ENCODE results near the gene CFAP299. TPM values are rescaled to one million over a fixed set of nuclear protein-coding genes. Genes with fewer than 3 reads are reported as not detected.
A peak's percentile ranks its signal among the peaks of the same experiment; 100 is the strongest.

Gene CFAP299
- total and polyA plus RNA-seq, 9 of the 15 experiments (the other 6 are each of a cell fraction or from before 2014, with no cell fraction given) = 0.09 to 3.0 (median 0.76) TPM

DNA sequence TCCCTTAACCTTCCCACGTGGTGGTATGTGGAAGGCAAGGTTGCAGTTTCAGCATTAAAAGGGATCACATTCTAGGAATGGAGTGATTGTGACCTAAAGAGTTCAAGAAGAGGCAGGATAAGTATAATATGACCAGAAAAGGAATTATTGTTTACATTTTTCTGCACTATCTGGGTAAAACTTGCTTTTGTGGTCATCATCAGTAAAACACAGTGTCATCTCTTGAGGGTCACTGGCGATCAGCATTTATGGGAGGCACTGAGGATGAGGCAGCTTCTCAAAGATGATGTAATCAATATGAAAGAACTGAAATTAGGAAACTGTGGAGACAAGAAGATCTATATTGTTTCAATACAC is 88.7 kb downstream of the CFAP299 start (continued):
- TF ChIP-seq, protein P1, sequence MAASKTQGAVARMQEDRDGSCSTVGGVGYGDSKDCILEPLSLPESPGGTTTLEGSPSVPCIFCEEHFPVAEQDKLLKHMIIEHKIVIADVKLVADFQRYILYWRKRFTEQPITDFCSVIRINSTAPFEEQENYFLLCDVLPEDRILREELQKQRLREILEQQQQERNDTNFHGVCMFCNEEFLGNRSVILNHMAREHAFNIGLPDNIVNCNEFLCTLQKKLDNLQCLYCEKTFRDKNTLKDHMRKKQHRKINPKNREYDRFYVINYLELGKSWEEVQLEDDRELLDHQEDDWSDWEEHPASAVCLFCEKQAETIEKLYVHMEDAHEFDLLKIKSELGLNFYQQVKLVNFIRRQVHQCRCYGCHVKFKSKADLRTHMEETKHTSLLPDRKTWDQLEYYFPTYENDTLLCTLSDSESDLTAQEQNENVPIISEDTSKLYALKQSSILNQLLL (CRISPR knock-in tag; IDR thresholded peaks at IDR 0.05; ENCODE audit: borderline replicate concordance) = no peak
- TF ChIP-seq, protein P2, sequence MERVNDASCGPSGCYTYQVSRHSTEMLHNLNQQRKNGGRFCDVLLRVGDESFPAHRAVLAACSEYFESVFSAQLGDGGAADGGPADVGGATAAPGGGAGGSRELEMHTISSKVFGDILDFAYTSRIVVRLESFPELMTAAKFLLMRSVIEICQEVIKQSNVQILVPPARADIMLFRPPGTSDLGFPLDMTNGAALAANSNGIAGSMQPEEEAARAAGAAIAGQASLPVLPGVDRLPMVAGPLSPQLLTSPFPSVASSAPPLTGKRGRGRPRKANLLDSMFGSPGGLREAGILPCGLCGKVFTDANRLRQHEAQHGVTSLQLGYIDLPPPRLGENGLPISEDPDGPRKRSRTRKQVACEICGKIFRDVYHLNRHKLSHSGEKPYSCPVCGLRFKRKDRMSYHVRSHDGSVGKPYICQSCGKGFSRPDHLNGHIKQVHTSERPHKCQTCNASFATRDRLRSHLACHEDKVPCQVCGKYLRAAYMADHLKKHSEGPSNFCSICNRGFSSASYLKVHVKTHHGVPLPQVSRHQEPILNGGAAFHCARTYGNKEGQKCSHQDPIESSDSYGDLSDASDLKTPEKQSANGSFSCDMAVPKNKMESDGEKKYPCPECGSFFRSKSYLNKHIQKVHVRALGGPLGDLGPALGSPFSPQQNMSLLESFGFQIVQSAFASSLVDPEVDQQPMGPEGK (CRISPR knock-in tag; IDR thresholded peaks at IDR 0.05; ENCODE audit: borderline replicate concordance) = no peak
- TF ChIP-seq TAF1 (IDR thresholded peaks at IDR 0.05; ENCODE audit: control insufficient read depth, extremely low read depth, insufficient read depth, low read length, severe bottlenecking) (no peak), MTA1 (IDR thresholded peaks at IDR 0.05; ENCODE audit: borderline replicate concordance) (no peak), STAG1 (CRISPR knock-in tag; IDR thresholded peaks at IDR 0.05; ENCODE audit: borderline replicate concordance) (no peak), CTBP1 (IDR thresholded peaks at IDR 0.05; ENCODE audit: borderline replicate concordance) (peak; percentile 59; the same call in 1 of the 2 replicates), FUS (optimal IDR thresholded peaks at IDR 0.05; ENCODE audit: low read depth, low read length) (no peak), IFI16 (CRISPR knock-in tag; IDR thresholded peaks at IDR 0.05) (no peak), SREBF2 (CRISPR knock-in tag; IDR thresholded peaks at IDR 0.05) (no peak), GATAD2A (IDR thresholded peaks at IDR 0.05) (no peak), SLC30A9 (CRISPR knock-in tag; IDR thresholded peaks at IDR 0.05) (no peak), ZNF696 (CRISPR knock-in tag; conservative IDR thresholded peaks at IDR 0.05) (no peak), GTF2F1 (IDR thresholded peaks at IDR 0.05; ENCODE audit: low read depth, low read length) (no peak), ZNF41 (CRISPR knock-in tag; conservative IDR thresholded peaks at IDR 0.05) (no peak), FOXA1 (IDR thresholded peaks at IDR 0.05; ENCODE audit: borderline replicate concordance) (no peak), NFYB (IDR thresholded peaks at IDR 0.05; ENCODE audit: extremely low read depth, insufficient read length) (no peak), GABPB1 (CRISPR knock-in tag; IDR thresholded peaks at IDR 0.05) (no peak), BRCA1 (IDR thresholded peaks at IDR 0.05) (no peak), BRCA1 (CRISPR knock-in tag; IDR thresholded peaks at IDR 0.05) (no peak), CCAR2 (IDR thresholded peaks at IDR 0.05; ENCODE audit: low read depth, low read length) (no peak), BRD4 (IDR thresholded peaks at IDR 0.05) (no peak), HDAC3 (IDR thresholded peaks at IDR 0.05; ENCODE audit: borderline replicate concordance, partially characterized antibody) (peak; percentile 34)
- TF ChIP-seq, protein P3, sequence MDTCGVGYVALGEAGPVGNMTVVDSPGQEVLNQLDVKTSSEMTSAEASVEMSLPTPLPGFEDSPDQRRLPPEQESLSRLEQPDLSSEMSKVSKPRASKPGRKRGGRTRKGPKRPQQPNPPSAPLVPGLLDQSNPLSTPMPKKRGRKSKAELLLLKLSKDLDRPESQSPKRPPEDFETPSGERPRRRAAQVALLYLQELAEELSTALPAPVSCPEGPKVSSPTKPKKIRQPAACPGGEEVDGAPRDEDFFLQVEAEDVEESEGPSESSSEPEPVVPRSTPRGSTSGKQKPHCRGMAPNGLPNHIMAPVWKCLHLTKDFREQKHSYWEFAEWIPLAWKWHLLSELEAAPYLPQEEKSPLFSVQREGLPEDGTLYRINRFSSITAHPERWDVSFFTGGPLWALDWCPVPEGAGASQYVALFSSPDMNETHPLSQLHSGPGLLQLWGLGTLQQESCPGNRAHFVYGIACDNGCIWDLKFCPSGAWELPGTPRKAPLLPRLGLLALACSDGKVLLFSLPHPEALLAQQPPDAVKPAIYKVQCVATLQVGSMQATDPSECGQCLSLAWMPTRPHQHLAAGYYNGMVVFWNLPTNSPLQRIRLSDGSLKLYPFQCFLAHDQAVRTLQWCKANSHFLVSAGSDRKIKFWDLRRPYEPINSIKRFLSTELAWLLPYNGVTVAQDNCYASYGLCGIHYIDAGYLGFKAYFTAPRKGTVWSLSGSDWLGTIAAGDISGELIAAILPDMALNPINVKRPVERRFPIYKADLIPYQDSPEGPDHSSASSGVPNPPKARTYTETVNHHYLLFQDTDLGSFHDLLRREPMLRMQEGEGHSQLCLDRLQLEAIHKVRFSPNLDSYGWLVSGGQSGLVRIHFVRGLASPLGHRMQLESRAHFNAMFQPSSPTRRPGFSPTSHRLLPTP (IDR thresholded peaks at IDR 0.05; ENCODE audit: borderline replicate concordance, extremely low read depth, insufficient read length) = no peak
- TF ChIP-seq, protein P4, sequence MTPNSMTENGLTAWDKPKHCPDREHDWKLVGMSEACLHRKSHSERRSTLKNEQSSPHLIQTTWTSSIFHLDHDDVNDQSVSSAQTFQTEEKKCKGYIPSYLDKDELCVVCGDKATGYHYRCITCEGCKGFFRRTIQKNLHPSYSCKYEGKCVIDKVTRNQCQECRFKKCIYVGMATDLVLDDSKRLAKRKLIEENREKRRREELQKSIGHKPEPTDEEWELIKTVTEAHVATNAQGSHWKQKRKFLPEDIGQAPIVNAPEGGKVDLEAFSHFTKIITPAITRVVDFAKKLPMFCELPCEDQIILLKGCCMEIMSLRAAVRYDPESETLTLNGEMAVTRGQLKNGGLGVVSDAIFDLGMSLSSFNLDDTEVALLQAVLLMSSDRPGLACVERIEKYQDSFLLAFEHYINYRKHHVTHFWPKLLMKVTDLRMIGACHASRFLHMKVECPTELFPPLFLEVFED (CRISPR knock-in tag; conservative IDR thresholded peaks at IDR 0.05) = no peak

Measured in K562 (cell line).